ENCODE results near the gene EPM2AIP1. TPM values are rescaled to one million over a fixed set of nuclear protein-coding genes. Genes with fewer than 3 reads are reported as not detected.
"Not testable (repeated sequence)": the region's sequence is repeated elsewhere in the genome, so short reads cannot be mapped to it uniquely, and the experiment has no call there.

The EPM2AIP1 gene
- total RNA-seq, 1 donor from 2014 or later: 24.6 TPM

GRCh38 chr3:36954452-36955134, 38.3 kb downstream of the EPM2AIP1 start:
- DNase-seq (ENCODE audit: low spot score): no peak

GRCh38 chr3:36947814-36948213, 45.1 kb downstream of the EPM2AIP1 start:
- DNase-seq (ENCODE audit: low spot score): not testable (repeated sequence)

- DNase-seq (ENCODE audit: low spot score): no peak
Measured at GRCh38 chr3:36945333-36945980, 47.5 kb downstream of the EPM2AIP1 start.

DNA sequence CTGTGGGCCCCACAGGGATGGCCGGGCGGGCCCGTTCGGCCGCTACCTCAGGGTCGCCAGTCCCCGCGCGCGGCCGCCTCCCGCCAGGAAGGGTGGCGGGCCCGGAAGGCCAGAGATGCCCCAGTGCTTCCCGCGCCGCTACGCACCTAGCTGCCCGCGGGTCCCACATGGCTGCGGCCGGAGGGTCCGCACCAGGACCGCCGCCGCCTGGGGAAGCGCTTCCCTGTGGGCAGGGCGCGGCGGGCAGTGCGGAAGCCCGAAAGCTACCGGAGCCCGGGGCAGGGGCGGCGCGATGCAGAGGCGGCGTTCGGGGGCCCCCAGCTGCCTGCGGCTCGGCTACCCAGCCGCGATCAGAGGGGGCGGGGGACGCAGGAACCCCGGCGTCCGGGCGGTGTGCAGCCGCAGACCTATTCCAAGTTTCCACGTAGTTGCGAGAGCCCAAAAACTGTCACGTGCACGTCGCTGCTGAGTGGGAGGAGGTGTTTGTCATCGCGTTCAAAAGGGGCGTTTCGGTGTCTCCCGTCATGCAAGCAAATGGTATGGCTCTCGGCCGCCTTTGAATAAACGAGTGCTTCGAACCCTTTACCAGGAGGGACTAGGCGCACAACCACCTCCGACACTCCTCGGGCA, 48.2 kb downstream of the EPM2AIP1 start, which contains the start of gene TRANK1:
Gene TRANK1 (minus strand): TSS at position 414 of the 630 bp plus-strand sequence. CDS start 245 bp downstream, at position 169.
- peak; percentile 68 for DNase-seq (ENCODE audit: low spot score)

DNA sequence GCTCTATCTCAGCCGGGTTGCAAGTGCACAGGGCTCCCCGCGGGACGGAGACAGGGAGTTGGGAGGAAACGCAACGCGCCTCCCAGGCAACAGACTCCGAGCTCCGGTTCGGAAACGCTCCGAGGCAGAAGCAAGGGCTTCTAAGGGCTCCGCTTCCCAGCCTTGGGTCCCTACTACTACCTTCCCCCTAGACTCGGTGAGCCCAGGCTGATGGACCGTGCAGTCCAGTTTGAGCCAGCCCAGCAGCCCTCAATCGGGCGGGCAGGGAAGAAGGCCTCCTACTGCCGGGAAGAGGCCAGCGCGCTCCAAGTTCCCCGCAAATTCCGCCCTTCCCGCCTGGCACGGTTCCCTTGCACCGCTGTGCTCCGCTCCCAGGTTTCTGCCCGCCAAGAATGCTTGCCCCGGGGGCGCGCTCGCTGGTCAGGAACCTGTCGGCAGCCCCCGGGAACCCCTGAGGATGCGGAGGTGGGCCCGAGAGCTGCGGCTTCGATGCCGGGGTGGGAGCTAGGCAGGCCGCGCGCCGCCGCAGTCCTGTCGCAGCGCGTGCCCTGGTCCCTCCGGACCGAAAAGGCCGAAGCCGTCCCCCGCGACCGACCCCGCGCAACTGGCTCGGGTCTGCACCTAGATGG, 48.8 kb downstream of the EPM2AIP1 start:
- DNase-seq (ENCODE audit: low spot score): peak; percentile 45

GRCh38 chr3:36943601-36944000, 49.3 kb downstream of the EPM2AIP1 start:
- DNase-seq (ENCODE audit: low spot score): no peak

GRCh38 chr3:36942638-36943248, 50.2 kb downstream of the EPM2AIP1 start:
- DNase-seq (ENCODE audit: low spot score): no peak

DNA sequence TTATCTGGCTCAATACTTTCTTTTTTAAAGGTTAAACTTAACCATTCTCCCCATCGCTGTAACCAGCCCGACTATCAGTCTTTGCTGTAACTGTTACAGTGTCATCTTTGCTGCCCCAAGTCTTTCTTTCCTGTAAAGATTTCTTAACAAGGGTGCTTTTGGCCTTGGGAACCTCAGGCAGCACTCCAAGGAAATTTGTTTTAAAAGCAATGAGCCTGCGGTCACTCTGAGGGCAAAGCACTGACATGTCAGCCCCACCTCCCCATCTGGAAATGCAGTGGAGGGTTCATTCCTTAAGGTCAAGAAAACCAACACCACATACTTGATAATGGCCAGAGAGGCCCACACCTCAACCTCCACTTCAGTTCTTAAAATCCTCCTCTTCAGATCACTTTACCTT, 51.3 kb downstream of the EPM2AIP1 start:
- no peak for DNase-seq (ENCODE audit: low spot score)

GRCh38 chr3:36941162-36941561, 51.8 kb downstream of the EPM2AIP1 start:
- no peak for DNase-seq (ENCODE audit: low spot score)

GRCh38 chr3:36937492-36937891, 55.4 kb downstream of the EPM2AIP1 start:
- no peak for DNase-seq (ENCODE audit: low spot score)

Other genes with a start within 250 kb of the EPM2AIP1 start
- gene DCLK3, start 228.6 kb downstream of the EPM2AIP1 start, total RNA-seq: 0.12 TPM
- gene TRANK1, start 48.1 kb downstream of the EPM2AIP1 start, total RNA-seq: 44.2 TPM
- gene MLH1, start 387 bp upstream of the EPM2AIP1 start, total RNA-seq: 30.0 TPM
- gene LRRFIP2, start 181.5 kb upstream of the EPM2AIP1 start, total RNA-seq: 54.0 TPM